Measurements from ENCODE around the gene KLHL18.
"Not testable (repeated sequence)": the region's sequence is repeated elsewhere in the genome, so short reads cannot be mapped to it uniquely, and the experiment has no call there.

Gene KLHL18

GRCh38 chr3:47276558-47276957 lies 6.2 kb upstream of the KLHL18 start:
- no peak for DNase-seq

- no peak for DNase-seq
Observed at GRCh38 chr3:47280519-47280918, 2.2 kb upstream of the KLHL18 start.

GRCh38 chr3:47283193-47283537 lies 421 bp downstream of the KLHL18 start:
- no peak for DNase-seq

- DNase-seq = no peak
Observed at GRCh38 chr3:47283591-47284364, 1.0 kb downstream of the KLHL18 start.

- no peak for DNase-seq
Observed at GRCh38 chr3:47288966-47289910, 6.5 kb downstream of the KLHL18 start.

- DNase-seq = no peak
Observed at GRCh38 chr3:47291158-47291753, 8.5 kb downstream of the KLHL18 start.

- not testable (repeated sequence) for DNase-seq
Observed at GRCh38 chr3:47291754-47292420, 9.1 kb downstream of the KLHL18 start.

- no peak for DNase-seq
Observed at GRCh38 chr3:47293822-47294221, 11.1 kb downstream of the KLHL18 start.

- no peak for DNase-seq
Observed at GRCh38 chr3:47294392-47294791, 11.6 kb downstream of the KLHL18 start.

- no peak for DNase-seq
Observed at GRCh38 chr3:47295322-47295721, 12.6 kb downstream of the KLHL18 start.

- DNase-seq = no peak
Observed at GRCh38 chr3:47295976-47296375, 13.2 kb downstream of the KLHL18 start.

GRCh38 chr3:47296562-47297302 lies 14.0 kb downstream of the KLHL18 start:
- no peak for DNase-seq

GRCh38 chr3:47298439-47298838 lies 15.7 kb downstream of the KLHL18 start:
- DNase-seq = no peak

GRCh38 chr3:47299381-47300318 lies 16.9 kb downstream of the KLHL18 start:
- DNase-seq = no peak

- DNase-seq = no peak
Observed at GRCh38 chr3:47301456-47301855, 18.7 kb downstream of the KLHL18 start.

GRCh38 chr3:47306022-47306421 lies 23.3 kb downstream of the KLHL18 start:
- DNase-seq = no peak

GRCh38 chr3:47309231-47309630 lies 26.5 kb downstream of the KLHL18 start:
- DNase-seq = not testable (repeated sequence)

- no peak for DNase-seq
Observed at GRCh38 chr3:47310391-47310790, 27.6 kb downstream of the KLHL18 start.

GRCh38 chr3:47313341-47314055 lies 30.8 kb downstream of the KLHL18 start:
- no peak for DNase-seq

- no peak for DNase-seq
Observed at GRCh38 chr3:47314056-47314764, 31.5 kb downstream of the KLHL18 start.

Data from DMS153 (cell line).